Peyer's patch (tissue), 4 donors: ENCODE results near the gene FTO. TPM values are rescaled to one million over a fixed set of nuclear protein-coding genes. Genes with fewer than 3 reads are reported as not detected.

Experiments
- DNase-seq, 3 donors: peaks; one replicate each; pipeline ENCODE4 v3.0.0-alpha.2; 2017 to 2019
- H3K27ac ChIP-seq, 4 donors: fragments of 200-600 bp; sonication (generic); one replicate each; pipeline ENCODE4 v1.5.1; 2016 to 2019
- H3K27me3 ChIP-seq, 2 donors: fragments of 200-600 bp; sonication (generic); one replicate each; pipeline ENCODE4 v1.5.1; 2019
- H3K36me3 ChIP-seq, 3 donors: fragments of 200-600 bp; sonication (generic); one replicate each; pipeline ENCODE4 v1.5.1; 2016 to 2019
- H3K4me1 ChIP-seq, 4 donors: fragments of 200-600 bp; sonication (generic); one replicate each; pipeline ENCODE4 v1.5.1; 2016 to 2019
- H3K4me3 ChIP-seq, 4 donors: fragments of 200-600 bp; sonication (generic); 1 replicate in 3 of 4; 2 replicates in 1 of 4; pipeline ENCODE4 v1.5.1; 2016 to 2019; ENCODE audit warnings: mild to moderate bottlenecking in 1 of 4
- H3K9me3 ChIP-seq, 4 donors: fragments of 200-600 bp; sonication (generic); one replicate each; pipeline ENCODE4 v1.5.1; 2016 to 2019; ENCODE audit warnings: mild to moderate bottlenecking in 1 of 4
- POLR2A ChIP-seq, 2 donors: fragments of 450-650 bp; IDR thresholded peaks; one replicate each; pipeline ENCODE4 v1.5.1; 2017; ENCODE audit warnings: antibody characterized with exemption in 2 of 2, mild to moderate bottlenecking in 2 of 2, moderate library complexity in 2 of 2
- total RNA-seq, 4 donors: library from RNA; depleted of rRNA; stranded (reverse); fragments of >200 nt; gene quantifications; one replicate each; pipeline ENCODE4 v1.1.0, GENCODE V29; 2016
- TF ChIP-seq, protein P1 (sequence below), 6 experiments: fragments of 450-650 bp in 4 of 6; fragments of 200-600 bp in 2 of 6; sonication (generic) in 1 of 6; IDR thresholded peaks; one replicate each; pipeline ENCODE4 v1.5.1; 2017 to 2019; ENCODE audit warnings: antibody characterized with exemption in 6 of 6, mild to moderate bottlenecking in 3 of 6, moderate library complexity in 1 of 6

The FTO gene
- total RNA-seq, 4 donors from 2014 or later: 37.0 to 95.7 (median 45.1) TPM

- Histone ChIP-seq H3K27ac (no peak overlapping the region), H3K4me1 (no peaks in the 10 kb centered on the region), H3K36me3 (no peaks in the 10 kb centered on the region), H3K9me3 (no peaks in the 10 kb centered on the region), H3K4me3 (no peak overlapping the region), H3K27me3 (no peaks in the 10 kb centered on the region)
- no peak for DNase-seq
- TF ChIP-seq, protein P1, sequence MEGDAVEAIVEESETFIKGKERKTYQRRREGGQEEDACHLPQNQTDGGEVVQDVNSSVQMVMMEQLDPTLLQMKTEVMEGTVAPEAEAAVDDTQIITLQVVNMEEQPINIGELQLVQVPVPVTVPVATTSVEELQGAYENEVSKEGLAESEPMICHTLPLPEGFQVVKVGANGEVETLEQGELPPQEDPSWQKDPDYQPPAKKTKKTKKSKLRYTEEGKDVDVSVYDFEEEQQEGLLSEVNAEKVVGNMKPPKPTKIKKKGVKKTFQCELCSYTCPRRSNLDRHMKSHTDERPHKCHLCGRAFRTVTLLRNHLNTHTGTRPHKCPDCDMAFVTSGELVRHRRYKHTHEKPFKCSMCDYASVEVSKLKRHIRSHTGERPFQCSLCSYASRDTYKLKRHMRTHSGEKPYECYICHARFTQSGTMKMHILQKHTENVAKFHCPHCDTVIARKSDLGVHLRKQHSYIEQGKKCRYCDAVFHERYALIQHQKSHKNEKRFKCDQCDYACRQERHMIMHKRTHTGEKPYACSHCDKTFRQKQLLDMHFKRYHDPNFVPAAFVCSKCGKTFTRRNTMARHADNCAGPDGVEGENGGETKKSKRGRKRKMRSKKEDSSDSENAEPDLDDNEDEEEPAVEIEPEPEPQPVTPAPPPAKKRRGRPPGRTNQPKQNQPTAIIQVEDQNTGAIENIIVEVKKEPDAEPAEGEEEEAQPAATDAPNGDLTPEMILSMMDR (IDR thresholded peaks at IDR 0.05): no peak
- no peak for TF ChIP-seq POLR2A (IDR thresholded peaks at IDR 0.05)
These were observed 460.8 kb downstream of the FTO start for GRCh38 chr16:54164789-54165173.

DNA sequence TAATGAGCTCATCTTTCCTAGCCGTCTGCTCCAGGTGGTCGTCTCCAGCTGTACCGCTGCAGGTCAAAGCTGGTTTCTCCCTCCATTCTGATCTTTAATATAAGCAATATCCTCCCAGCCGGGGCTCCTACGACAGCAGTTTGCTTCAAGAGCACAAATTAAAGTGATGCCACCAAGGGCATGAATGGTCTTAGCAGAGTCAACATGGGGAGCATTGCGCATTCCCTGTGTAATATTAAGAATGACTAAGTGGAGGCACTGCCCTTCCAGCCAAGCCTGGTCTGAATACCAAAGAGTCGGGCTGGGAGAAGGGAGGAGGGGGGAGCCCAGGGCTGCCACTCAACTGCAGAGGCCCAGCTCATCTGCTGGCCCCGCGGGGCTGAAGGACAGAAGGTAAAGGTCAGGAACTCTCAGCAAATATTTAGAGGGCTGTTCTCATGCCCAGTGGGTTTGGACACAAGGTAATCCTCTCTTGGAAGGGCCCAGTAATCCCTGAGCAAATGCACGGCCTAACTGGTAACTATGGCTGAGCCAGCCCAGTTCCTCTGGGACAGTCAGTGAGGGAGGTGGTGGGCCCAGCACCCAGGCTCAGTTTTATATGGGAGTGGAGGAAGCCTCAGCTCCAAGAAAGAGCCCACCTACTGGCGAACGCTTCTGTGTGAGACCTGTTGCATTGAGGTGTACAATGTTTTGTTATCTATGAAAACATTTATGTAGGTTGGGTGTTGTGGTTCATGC, 461.4 kb downstream of the FTO start:
- no peak for DNase-seq
- H3K4me3 ChIP-seq: no peak overlapping the region

GRCh38 chr16:54165912-54166865, 462.2 kb downstream of the FTO start:
- no peaks in the 10 kb centered on the region for H3K27me3 ChIP-seq
- TF ChIP-seq, protein P1 (IDR thresholded peaks at IDR 0.05): no peak
- TF ChIP-seq POLR2A (IDR thresholded peaks at IDR 0.05): no peak
- no peak overlapping the region for H3K27ac ChIP-seq
- no peak for DNase-seq
- H3K4me3 ChIP-seq: no peak overlapping the region
- H3K36me3 ChIP-seq: no peaks in the 10 kb centered on the region
- H3K9me3 ChIP-seq: no peaks in the 10 kb centered on the region
- H3K4me1 ChIP-seq: no peaks in the 10 kb centered on the region

More for the DNA sequence above, 461.4 kb downstream of the FTO start:
- Histone ChIP-seq H3K9me3 (no peaks in the 10 kb centered on the region), H3K36me3 (no peaks in the 10 kb centered on the region), H3K4me1 (no peaks in the 10 kb centered on the region), H3K27me3 (no peaks in the 10 kb centered on the region), H3K27ac (no peak overlapping the region)
- TF ChIP-seq, protein P1 (IDR thresholded peaks at IDR 0.05): no peak

GRCh38 chr16:54169112-54169511, 465.2 kb downstream of the FTO start:
- H3K4me1 ChIP-seq: no peaks in the 10 kb centered on the region
- no peaks in the 10 kb centered on the region for H3K27me3 ChIP-seq
- no peak overlapping the region for H3K27ac ChIP-seq
- no peaks in the 10 kb centered on the region for H3K36me3 ChIP-seq
- H3K9me3 ChIP-seq: no peaks in the 10 kb centered on the region
- H3K4me3 ChIP-seq: no peak overlapping the region
- DNase-seq: no peak
- TF ChIP-seq POLR2A (IDR thresholded peaks at IDR 0.05): no peak

DNA sequence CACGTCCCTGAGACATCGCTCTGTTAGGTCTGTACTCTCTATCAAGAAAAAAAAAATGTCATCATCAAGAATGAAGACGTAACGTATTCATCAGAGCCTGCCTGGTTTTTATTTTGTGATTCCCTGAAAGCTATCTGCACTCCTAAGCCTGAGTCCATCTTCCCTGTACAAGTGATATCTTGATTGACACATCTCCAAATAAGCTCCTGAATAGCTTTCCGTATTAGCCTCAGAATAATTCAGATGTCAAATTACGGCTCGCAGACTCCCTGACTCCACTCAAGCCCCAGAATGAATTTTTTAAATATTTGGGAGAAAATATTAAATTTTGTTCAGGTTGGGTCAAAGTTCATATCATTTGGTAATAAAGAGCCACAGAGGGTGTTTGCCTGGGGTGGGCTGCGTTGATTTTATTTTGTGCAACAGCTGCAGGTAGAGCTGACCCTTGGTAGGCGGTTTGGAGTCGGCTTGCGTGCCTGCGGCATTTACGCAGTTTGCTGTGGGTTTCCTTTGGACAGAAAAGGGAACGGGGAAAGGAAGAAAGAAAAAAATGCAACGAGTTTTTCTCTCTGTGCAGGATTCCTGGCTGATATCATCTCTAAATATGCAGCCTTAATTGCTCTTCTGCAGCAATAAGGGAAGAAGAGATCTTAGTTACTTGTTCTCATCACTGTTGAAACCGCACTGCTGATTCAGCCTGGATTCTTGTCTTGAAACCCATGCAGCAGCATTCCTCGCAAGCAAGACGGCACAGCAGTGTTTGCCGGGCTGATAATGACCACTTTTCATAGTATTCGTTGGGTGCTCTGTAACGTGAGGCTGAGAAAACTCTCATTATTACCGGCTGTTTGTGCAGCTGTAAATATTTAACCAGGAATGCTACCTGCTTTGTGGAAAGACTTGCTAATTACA, 467.9 kb downstream of the FTO start:
- TF ChIP-seq POLR2A (IDR thresholded peaks at IDR 0.05): no peak
- TF ChIP-seq, protein P1 (IDR thresholded peaks at IDR 0.05): no peak
- no peak overlapping the region for H3K4me3 ChIP-seq
- peaks cover 0 to 7% (median 0%) of the 10 kb centered on the region in 4 donors for H3K4me1 ChIP-seq
- no peaks in the 10 kb centered on the region for H3K36me3 ChIP-seq
- no peaks in the 10 kb centered on the region for H3K9me3 ChIP-seq
- no peak for DNase-seq
- no peaks in the 10 kb centered on the region for H3K27me3 ChIP-seq
- H3K27ac ChIP-seq: no peak overlapping the region
